Mucosa of descending colon (tissue), 3 donors: ENCODE results near the gene RBBP8NL. TPM values are rescaled to one million over a fixed set of nuclear protein-coding genes. Genes with fewer than 3 reads are reported as not detected.

Experiments
- ATAC-seq: fragments of 200-7000 bp; cut with Tn5 transposase; one replicate; pipeline ENCODE4 v1.9.1; 2020; ENCODE audit warnings: mild to moderate bottlenecking, moderate library complexity
- DNase-seq, 3 donors: peaks; one replicate each; pipeline ENCODE4 v3.0.0-alpha.2; 2020
- H3K36me3 ChIP-seq: fragments of 200-600 bp; one replicate; pipeline ENCODE4 v1.8.0; 2021; ENCODE audit warnings: low read depth, mild to moderate bottlenecking
- H3K4me1 ChIP-seq: fragments of 200-600 bp; one replicate; pipeline ENCODE4 v1.8.0; 2021; ENCODE audit warnings: low read depth, mild to moderate bottlenecking
- H3K4me3 ChIP-seq: fragments of 200-600 bp; one replicate; pipeline ENCODE4 v1.8.0; 2021; ENCODE audit warnings: mild to moderate bottlenecking
- H3K9me3 ChIP-seq: fragments of 200-600 bp; one replicate; pipeline ENCODE4 v1.8.0; 2021; ENCODE audit warnings: mild to moderate bottlenecking
- intact Hi-C, 2 donors: fragments of 100-400 bp; cut with DNase I in 1 of 2; cut with micrococcal nuclease in 1 of 2; formaldehyde crosslinking; loops; one replicate each; pipeline versions ENCODE4 v1.11.0 to v1.11.1; 2022; cut with DNase I, micrococcal nuclease
- total RNA-seq, 3 donors: library from RNA; stranded (reverse); fragmentation: NEBNext Ultra II Directional in 2 of 3; extraction: Animal tissue kit (Norgen Biotek cat#: 25700) in 2 of 3; gene quantifications; one replicate each; pipeline versions ENCODE4 v1.2.1 to v1.2.4, GENCODE V29; 2021 to 2023
- TF ChIP-seq, protein P1 (sequence below): fragments of 200-600 bp; IDR thresholded peaks from one replicate; pipeline ENCODE4 v1.8.0; 2022; ENCODE audit warnings: antibody characterized with exemption, mild to moderate bottlenecking
- donor health status: DM: no; HTN: no; CAD: no; lungs with moderate emphysema.
- donor health status: DM: no; HTN: no; CAD: no.
- donor health status: DM: no; HTN: yes; CAD: no.

Gene RBBP8NL
- total RNA-seq, 3 donors from 2014 or later = 2.3 to 7.0 (median 5.1) TPM

DNA sequence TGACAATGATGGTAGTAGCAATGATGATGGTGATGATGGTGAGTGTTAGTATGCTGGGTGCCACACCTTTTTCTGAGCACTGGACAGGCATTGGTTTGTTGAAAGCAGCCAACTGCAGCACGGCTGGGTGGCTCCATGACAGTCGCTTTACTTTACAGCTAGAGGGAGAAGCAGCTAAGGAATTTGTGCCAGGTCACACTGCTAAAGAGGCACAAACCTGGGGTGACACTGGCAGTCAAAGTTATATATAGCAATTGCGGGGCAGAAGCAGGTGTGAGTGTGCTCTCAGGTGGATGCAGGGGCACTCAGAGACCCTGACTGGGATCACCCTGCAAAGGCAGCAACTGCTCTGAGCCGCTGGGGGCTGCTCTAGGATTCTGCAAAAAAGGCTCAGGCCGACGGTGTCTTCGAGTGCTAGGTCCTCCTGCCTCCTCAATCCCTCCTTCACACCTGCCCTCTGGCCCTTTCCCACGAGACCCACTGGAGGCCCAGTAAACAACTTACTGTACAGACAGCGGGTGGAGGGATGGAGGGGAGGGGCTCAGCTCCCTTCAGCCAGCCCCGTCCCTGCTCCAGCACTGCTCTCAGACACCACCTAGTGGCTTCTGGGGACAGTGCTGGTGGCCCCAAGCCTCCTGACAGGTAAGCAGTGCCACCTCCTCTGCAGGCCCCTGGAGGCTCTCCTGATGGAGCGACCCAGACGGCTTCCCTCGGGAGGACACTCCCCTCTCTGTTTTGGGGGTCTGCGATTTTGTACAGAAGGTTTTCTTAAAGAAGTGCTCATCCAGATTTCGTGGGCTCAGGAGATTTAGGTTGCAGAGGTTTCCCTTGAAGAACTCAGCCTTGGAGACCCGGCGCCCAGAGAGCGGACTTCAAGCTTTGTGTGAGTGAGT is 44.8 kb downstream of the RBBP8NL start:
- intact Hi-C loops = no loop called here
- no peaks in the 10 kb centered on the region for H3K9me3 ChIP-seq
- H3K36me3 ChIP-seq = no peaks in the 10 kb centered on the region
- no peak overlapping the region for H3K4me3 ChIP-seq
- peak in 2 of 3 donors; percentile 87 to 91 for DNase-seq
- ATAC-seq = peak; percentile 68
- H3K4me1 ChIP-seq = peaks cover 18% of the 10 kb centered on the region
- TF ChIP-seq, protein P1, sequence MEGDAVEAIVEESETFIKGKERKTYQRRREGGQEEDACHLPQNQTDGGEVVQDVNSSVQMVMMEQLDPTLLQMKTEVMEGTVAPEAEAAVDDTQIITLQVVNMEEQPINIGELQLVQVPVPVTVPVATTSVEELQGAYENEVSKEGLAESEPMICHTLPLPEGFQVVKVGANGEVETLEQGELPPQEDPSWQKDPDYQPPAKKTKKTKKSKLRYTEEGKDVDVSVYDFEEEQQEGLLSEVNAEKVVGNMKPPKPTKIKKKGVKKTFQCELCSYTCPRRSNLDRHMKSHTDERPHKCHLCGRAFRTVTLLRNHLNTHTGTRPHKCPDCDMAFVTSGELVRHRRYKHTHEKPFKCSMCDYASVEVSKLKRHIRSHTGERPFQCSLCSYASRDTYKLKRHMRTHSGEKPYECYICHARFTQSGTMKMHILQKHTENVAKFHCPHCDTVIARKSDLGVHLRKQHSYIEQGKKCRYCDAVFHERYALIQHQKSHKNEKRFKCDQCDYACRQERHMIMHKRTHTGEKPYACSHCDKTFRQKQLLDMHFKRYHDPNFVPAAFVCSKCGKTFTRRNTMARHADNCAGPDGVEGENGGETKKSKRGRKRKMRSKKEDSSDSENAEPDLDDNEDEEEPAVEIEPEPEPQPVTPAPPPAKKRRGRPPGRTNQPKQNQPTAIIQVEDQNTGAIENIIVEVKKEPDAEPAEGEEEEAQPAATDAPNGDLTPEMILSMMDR = peak; percentile 80

DNA sequence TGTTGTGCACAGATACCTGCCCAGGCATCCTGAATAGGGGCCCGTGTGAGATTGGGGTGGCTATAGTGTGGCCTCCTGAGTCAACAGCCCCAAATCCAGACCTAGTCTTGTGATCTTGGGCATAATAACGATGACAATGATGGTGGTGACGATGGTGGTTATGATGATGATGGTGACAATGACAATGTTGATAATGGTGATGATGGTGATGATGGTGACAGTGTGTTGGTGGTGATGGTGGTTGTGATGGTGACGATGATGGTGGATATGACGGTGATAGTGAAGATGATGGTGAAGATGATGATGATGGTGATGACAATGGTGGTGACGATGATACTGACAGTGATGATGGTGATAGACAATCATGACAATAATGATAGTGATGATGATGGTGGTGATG is 45.5 kb downstream of the RBBP8NL start:
- intact Hi-C loops = no loop called here
- no peaks in the 10 kb centered on the region for H3K36me3 ChIP-seq
- ATAC-seq (no peak), DNase-seq (no peak)
- H3K4me3 ChIP-seq = no peak overlapping the region
- TF ChIP-seq, protein P1 = no peak
- no peaks in the 10 kb centered on the region for H3K9me3 ChIP-seq
- peaks cover 15% of the 10 kb centered on the region for H3K4me1 ChIP-seq

DNA sequence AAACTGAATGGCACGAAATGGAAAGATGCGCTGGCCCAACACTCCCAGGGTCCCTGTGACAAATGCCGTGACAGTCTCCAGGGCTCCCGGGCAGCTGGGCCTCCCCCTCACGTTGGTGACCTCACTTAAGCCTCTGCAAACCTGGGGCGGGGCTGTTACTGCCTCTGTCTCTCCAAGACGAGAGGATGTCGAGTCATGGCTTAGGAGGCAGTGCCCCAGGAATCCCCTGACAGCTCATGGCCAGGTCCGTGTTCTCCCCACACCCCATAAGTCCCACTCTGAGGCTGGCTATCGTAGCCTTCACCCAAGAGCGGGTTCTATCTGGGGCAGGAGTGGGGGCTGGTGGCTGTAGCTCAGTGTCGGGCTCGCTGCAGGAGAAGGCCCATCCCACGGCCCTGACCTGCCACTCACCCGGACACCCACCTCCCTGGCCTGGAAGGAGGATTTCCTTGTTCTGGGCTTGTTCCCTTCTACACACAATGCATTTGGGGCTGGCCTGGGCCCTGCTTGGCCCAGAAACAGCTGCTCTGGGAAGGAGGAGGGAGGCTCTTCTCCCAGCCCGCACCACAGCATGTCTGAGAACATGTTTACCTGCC is 46.0 kb downstream of the RBBP8NL start:
- TF ChIP-seq, protein P1 = no peak
- Histone ChIP-seq H3K4me3 (no peak overlapping the region), H3K9me3 (no peaks in the 10 kb centered on the region), H3K4me1 (peaks cover 16% of the 10 kb centered on the region), H3K36me3 (no peaks in the 10 kb centered on the region)
- intact Hi-C loops = no loop called here
- ATAC-seq = no peak
- no peak for DNase-seq

DNA sequence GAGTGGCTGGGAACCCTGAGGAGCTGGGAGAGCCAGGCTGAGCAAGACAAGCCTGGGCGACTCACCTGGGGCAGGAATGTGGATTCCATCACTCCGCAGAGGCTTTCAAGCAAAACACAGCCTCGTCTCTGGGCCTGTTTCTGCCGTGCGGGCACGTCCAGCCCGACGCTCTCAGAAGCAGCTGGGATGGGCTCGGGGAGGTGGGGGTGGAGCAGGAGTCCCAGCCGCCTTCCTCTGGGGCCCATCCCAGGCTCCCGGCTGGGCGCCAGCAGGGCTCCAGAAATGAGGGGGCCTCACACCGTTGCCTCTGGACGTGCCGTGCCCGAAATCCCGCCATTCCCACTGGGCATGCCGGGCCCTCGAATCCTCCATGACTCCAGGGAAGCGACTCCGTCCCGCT is 49.1 kb downstream of the RBBP8NL start:
- intact Hi-C loops = no loop called here
- ATAC-seq (no peak), DNase-seq (no peak)
- H3K4me3 ChIP-seq = no peak overlapping the region
- no peaks in the 10 kb centered on the region for H3K36me3 ChIP-seq
- TF ChIP-seq, protein P1 = no peak
- peaks cover 8% of the 10 kb centered on the region for H3K4me1 ChIP-seq
- no peaks in the 10 kb centered on the region for H3K9me3 ChIP-seq

DNA sequence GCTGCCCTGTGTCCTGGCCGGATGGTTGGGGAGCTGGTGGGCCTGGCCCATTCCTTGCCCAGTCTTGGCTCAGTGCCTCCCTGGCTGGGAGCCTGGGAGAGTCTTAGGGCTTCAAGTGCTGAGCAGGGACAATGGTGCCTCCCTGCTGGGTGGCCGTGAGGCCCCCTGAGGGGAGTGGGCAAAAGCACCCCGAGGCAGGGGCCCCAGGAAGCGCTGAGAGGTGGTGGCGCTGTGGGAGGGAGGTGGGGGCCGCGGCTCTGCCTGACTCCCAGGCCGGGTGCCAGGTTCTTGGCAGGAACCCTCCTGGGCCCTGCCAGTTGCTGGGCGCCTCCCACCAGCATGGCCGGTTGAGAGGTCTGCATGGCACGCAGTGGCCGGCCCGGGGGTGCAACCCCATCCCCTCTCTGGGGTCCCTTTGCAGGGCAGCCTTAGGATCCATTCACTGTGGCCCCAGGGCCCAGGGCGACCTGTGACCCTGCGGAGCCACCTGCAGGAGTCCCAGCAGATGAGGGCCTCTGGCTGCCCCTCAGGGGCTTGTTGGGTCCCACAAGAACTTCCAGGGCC is 49.6 kb downstream of the RBBP8NL start:
- H3K4me1 ChIP-seq = peaks cover 8% of the 10 kb centered on the region
- DNase-seq = no peak

More for the DNA sequence above, 49.6 kb downstream of the RBBP8NL start:
- H3K9me3 ChIP-seq = no peaks in the 10 kb centered on the region
- no peak for ATAC-seq
- TF ChIP-seq, protein P1 = no peak
- intact Hi-C loops = no loop called here
- H3K36me3 ChIP-seq = no peaks in the 10 kb centered on the region
- H3K4me3 ChIP-seq = no peak overlapping the region
